Body of pancreas (tissue), 4 donors: Measurements from ENCODE around the gene CEP68. TPM values are rescaled to one million over a fixed set of nuclear protein-coding genes. Genes with fewer than 3 reads are reported as not detected.
"Not testable (repeated sequence)": the region's sequence is repeated elsewhere in the genome, so short reads cannot be mapped to it uniquely, and the experiment has no call there.

Experiments used
- ATAC-seq: fragments of 150-250 bp; one replicate; pipeline ENCODE4 v1.9.1; 2016
- DNase-seq, 4 donors: peaks; one replicate each; pipeline ENCODE4 v3.0.0-alpha.2; 2019
- H3K27ac ChIP-seq, 4 donors: fragments of 200-600 bp; sonication (generic); 1 replicate in 3 of 4; 2 replicates in 1 of 4; pipeline versions ENCODE4 v1.5.1 to v1.6.1; 2016 to 2019; ENCODE audit warnings: mild to moderate bottlenecking in 1 of 4, mixed read lengths in 1 of 4, moderate library complexity in 1 of 4
- H3K27me3 ChIP-seq, 2 donors: fragments of 200-600 bp; sonication (generic); one replicate each; pipeline ENCODE4 v1.6.0; 2016; ENCODE audit warnings: mild to moderate bottlenecking in 1 of 2
- H3K36me3 ChIP-seq, 2 donors: fragments of 200-600 bp; sonication (generic); replicated peaks in 1 of 2; 2 replicates each; pipeline ENCODE4 v1.5.1; 2016; ENCODE audit warnings: low read depth in 2 of 2; ENCODE audit not compliant: insufficient read depth in 1 of 2
- H3K4me1 ChIP-seq: fragments of 200-600 bp; sonication (generic); one replicate; pipeline ENCODE4 v1.6.0; 2016
- H3K4me3 ChIP-seq, 2 donors: fragments of 200-600 bp; sonication (generic); 1 replicate in 1 of 2; 2 replicates in 1 of 2; pipeline ENCODE4 v1.5.1; 2016 to 2019
- H3K9me3 ChIP-seq, 3 donors: fragments of 200-600 bp; sonication (generic); 1 replicate in 2 of 3; 2 replicates in 1 of 3; pipeline ENCODE4 v1.5.1; 2016
- POLR2A ChIP-seq, 3 donors: fragments of 450-650 bp; IDR thresholded peaks; one replicate each; pipeline ENCODE4 v1.6.1; 2016; ENCODE audit warnings: antibody characterized with exemption in 3 of 3, mild to moderate bottlenecking in 2 of 3
- WGBS, 2 donors: methylation state at CpG; one replicate each; pipeline ENCODE4 v1.1.5; 2017; 5-methylcytosine and 5-hydroxymethylcytosine counted together
- intact Hi-C: fragments of 100-400 bp; cut with DNase I; formaldehyde crosslinking; loops from one replicate; pipeline ENCODE4 v1.15.1; 2023
- total RNA-seq, 2 donors: library from RNA; depleted of rRNA; stranded (reverse); fragments of >200 nt; gene quantifications; one replicate each; pipeline ENCODE4 v1.1.0, GENCODE V29; 2016
- TF ChIP-seq, protein P1 (sequence below), 7 experiments: fragments of 450-650 bp in 4 of 7; fragments of 200-600 bp in 3 of 7; sonication (generic) in 3 of 7; IDR thresholded peaks; one replicate each; pipeline ENCODE4 v1.5.1; 2016 to 2019; ENCODE audit warnings: antibody characterized with exemption in 7 of 7

CEP68 gene
- total RNA-seq, 2 donors from 2014 or later = 6.9 to 20.0 TPM

DNA sequence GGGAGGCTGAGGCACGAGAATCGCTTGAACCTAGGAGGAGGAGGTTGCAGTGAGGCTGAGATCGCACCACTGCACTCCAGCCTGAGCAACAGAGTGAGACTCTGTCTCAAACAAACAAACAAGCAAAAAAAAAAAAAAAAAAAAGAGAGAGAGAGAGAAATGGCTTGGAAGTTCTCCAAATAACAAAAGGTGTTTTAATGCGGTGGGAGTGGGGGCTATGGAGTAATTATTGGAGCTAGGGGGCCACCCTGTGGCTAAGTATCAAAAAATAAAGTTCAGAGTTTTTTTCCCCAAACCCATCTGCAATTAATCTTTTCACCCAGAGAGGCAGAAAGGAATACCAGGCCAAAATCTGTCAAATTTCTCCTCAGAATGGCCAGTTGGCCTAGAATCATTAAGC lies 23.0 kb upstream of the CEP68 start:
- Histone ChIP-seq H3K4me3 (no peak overlapping the region), H3K36me3 (no peaks in the 10 kb centered on the region), H3K4me1 (peaks cover 31% of the 10 kb centered on the region), H3K27ac (no peak overlapping the region), H3K9me3 (no peaks in the 10 kb centered on the region), H3K27me3 (no peaks in the 10 kb centered on the region)
- TF ChIP-seq POLR2A (IDR thresholded peaks at IDR 0.05) = no peak
- TF ChIP-seq, protein P1, sequence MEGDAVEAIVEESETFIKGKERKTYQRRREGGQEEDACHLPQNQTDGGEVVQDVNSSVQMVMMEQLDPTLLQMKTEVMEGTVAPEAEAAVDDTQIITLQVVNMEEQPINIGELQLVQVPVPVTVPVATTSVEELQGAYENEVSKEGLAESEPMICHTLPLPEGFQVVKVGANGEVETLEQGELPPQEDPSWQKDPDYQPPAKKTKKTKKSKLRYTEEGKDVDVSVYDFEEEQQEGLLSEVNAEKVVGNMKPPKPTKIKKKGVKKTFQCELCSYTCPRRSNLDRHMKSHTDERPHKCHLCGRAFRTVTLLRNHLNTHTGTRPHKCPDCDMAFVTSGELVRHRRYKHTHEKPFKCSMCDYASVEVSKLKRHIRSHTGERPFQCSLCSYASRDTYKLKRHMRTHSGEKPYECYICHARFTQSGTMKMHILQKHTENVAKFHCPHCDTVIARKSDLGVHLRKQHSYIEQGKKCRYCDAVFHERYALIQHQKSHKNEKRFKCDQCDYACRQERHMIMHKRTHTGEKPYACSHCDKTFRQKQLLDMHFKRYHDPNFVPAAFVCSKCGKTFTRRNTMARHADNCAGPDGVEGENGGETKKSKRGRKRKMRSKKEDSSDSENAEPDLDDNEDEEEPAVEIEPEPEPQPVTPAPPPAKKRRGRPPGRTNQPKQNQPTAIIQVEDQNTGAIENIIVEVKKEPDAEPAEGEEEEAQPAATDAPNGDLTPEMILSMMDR (IDR thresholded peaks at IDR 0.05) = peak in 1 of 7 experiments; percentile 12
- WGBS, 2 donors = 81 to 90% methylated on average over 4 of the region's 4 CpGs
- intact Hi-C loops = no loop called here
- ATAC-seq (no peak), DNase-seq (no peak)

DNA sequence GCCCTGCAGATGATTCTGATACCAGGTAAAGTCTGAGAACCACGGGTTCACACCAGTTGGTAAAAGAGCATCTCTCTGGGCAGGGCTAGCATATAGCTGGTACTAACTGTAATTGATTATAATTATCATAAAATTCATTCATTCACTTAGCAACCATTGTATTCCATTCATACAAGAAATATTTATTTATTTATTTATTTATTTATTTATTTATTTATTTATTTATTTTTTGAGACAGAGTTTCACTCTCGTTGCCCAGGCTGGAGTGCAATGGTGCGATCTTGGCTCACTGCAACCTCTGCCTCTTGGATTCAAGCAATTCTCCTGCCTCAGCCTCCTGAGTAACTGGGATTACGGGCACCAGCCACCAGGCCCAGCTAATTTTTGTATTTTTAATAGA lies 22.5 kb upstream of the CEP68 start:
- H3K27ac ChIP-seq, ATAC-seq, DNase-seq, intact Hi-C loops, H3K36me3 ChIP-seq, H3K9me3 ChIP-seq, H3K4me3 ChIP-seq, H3K27me3 ChIP-seq: not testable (repeated sequence)
- 90 to 92% methylated on average over 4 of the region's 4 CpGs for WGBS, 2 donors
- H3K4me1 ChIP-seq = peaks cover 27% of the 10 kb centered on the region

DNA sequence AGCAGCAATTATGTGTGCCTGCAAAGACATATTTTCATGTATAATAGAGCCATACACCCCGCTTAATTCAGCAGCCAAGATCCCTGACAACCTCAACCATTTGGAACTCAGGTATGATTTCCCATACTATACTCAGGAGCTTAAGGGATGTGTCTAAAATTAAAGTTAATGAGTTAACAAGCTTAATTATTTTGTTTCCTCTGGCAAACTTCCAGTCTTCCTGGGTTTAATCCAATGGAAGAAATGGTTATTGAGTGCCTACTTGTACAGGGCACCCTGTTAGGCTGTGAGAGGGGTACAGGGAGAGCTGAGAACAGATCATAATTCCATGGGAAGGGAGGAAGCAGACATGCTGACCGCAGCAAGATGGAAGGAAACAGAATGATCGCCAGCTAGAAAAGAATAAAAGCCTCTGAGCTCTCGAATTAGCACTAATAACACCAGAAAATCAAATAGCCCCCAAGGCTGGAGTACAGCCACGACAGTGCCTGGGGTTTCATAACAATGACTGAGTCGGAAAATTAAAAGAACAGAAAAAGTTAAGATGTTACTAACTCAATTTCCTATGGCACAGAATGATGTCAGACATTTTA lies 20.8 kb upstream of the CEP68 start:
- no peak overlapping the region for H3K4me3 ChIP-seq
- TF ChIP-seq POLR2A (IDR thresholded peaks at IDR 0.05) = no peak
- peaks cover 26% of the 10 kb centered on the region for H3K4me1 ChIP-seq
- WGBS, 2 donors = 51 to 67% methylated on average over 6 of the region's 6 CpGs
- no peaks in the 10 kb centered on the region for H3K27me3 ChIP-seq
- ATAC-seq (no peak), DNase-seq (no peak)
- H3K27ac ChIP-seq = no peak overlapping the region
- intact Hi-C loops = no loop called here
- H3K36me3 ChIP-seq = no peaks in the 10 kb centered on the region
- H3K9me3 ChIP-seq = no peaks in the 10 kb centered on the region

DNA sequence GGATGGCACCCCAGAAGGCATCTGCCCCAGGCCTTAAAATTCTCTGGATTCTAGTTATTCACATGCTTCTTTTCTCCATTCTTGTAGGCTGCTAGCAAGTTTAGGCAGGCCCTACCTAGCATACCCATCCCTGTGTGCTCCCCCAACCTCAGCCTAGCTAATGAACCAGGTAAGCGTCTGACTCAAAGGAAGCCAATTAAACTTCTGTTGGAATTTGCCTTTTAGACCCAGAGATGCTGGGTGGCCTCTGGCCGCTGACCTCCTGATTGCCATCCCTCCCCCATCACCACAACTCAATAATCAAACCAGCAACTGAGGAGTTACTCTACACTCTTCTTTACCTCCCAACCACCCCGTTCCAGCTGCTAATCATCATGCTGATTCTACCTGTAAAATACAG lies 19.0 kb upstream of the CEP68 start:
- TF ChIP-seq, protein P1 (IDR thresholded peaks at IDR 0.05) = no peak
- TF ChIP-seq POLR2A (IDR thresholded peaks at IDR 0.05) = no peak

DNA sequence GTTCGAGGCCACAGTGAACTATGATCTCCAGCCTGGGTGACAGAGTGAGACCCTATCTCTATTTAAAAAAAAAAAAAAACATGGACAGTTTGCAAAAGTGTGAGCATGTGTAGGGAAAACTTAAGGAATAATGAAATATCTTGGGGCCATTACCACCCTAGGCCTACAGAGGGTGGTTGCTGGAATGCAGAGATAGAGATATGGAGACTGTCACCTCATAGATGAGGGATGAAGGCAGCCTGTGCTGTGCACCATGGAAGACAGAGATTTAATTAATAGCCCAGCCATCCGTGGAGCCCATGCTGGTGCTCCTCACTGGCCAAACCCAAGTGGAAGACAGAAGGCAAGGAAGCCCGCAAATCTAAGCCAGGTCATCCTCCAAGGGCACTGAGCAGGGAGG lies 16.6 kb upstream of the CEP68 start:
- Histone ChIP-seq H3K36me3 (no peaks in the 10 kb centered on the region), H3K9me3 (no peaks in the 10 kb centered on the region), H3K4me1 (peaks cover 5% of the 10 kb centered on the region), H3K4me3 (no peak overlapping the region), H3K27me3 (no peaks in the 10 kb centered on the region), H3K27ac (no peak overlapping the region)
- no peak for ATAC-seq
- 75 to 82% methylated on average over 3 of the region's 3 CpGs for WGBS, 2 donors
- DNase-seq = no peak
- no peak for TF ChIP-seq POLR2A (IDR thresholded peaks at IDR 0.05)
- TF ChIP-seq, protein P1 (IDR thresholded peaks at IDR 0.05) = no peak
- intact Hi-C loops = loop anchor here (5.0 kb wide), 2 partner anchors 122 to 148 kb away; no protein-coding TSS in a partner anchor

More for the DNA sequence above, 19.0 kb upstream of the CEP68 start:
- Histone ChIP-seq H3K27ac (no peak overlapping the region), H3K9me3 (no peaks in the 10 kb centered on the region), H3K4me3 (no peak overlapping the region), H3K27me3 (no peaks in the 10 kb centered on the region), H3K36me3 (no peaks in the 10 kb centered on the region), H3K4me1 (peaks cover 9% of the 10 kb centered on the region)
- intact Hi-C loops = no loop called here
- no peak for ATAC-seq
- WGBS, 2 donors = 73 to 79% methylated on average over 3 of the region's 3 CpGs
- no peak for DNase-seq
